Mucosa of descending colon (tissue), 3 donors: Measurements from ENCODE around the gene CNOT4. TPM values are rescaled to one million over a fixed set of nuclear protein-coding genes. Genes with fewer than 3 reads are reported as not detected.
"Not testable (repeated sequence)": the region's sequence is repeated elsewhere in the genome, so short reads cannot be mapped to it uniquely, and the experiment has no call there.

Experiments
- ATAC-seq: fragments of 200-7000 bp; cut with Tn5 transposase; one replicate; pipeline ENCODE4 v1.9.1; 2020; ENCODE audit warnings: mild to moderate bottlenecking, moderate library complexity
- DNase-seq, 3 donors: peaks; one replicate each; pipeline ENCODE4 v3.0.0-alpha.2; 2020
- H3K36me3 ChIP-seq: fragments of 200-600 bp; one replicate; pipeline ENCODE4 v1.8.0; 2021; ENCODE audit warnings: low read depth, mild to moderate bottlenecking
- H3K4me1 ChIP-seq: fragments of 200-600 bp; one replicate; pipeline ENCODE4 v1.8.0; 2021; ENCODE audit warnings: low read depth, mild to moderate bottlenecking
- H3K4me3 ChIP-seq: fragments of 200-600 bp; one replicate; pipeline ENCODE4 v1.8.0; 2021; ENCODE audit warnings: mild to moderate bottlenecking
- H3K9me3 ChIP-seq: fragments of 200-600 bp; one replicate; pipeline ENCODE4 v1.8.0; 2021; ENCODE audit warnings: mild to moderate bottlenecking
- CTCF ChIP-seq: fragments of 200-600 bp; IDR thresholded peaks from one replicate; pipeline ENCODE4 v1.8.0; 2022; ENCODE audit warnings: antibody characterized with exemption, mild to moderate bottlenecking
- intact Hi-C, 2 donors: fragments of 100-400 bp; cut with DNase I in 1 of 2; cut with micrococcal nuclease in 1 of 2; formaldehyde crosslinking; loops; one replicate each; pipeline versions ENCODE4 v1.11.0 to v1.11.1; 2022; cut with DNase I, micrococcal nuclease
- total RNA-seq, 3 donors: library from RNA; stranded (reverse); fragmentation: NEBNext Ultra II Directional in 2 of 3; extraction: Animal tissue kit (Norgen Biotek cat#: 25700) in 2 of 3; gene quantifications; one replicate each; pipeline versions ENCODE4 v1.2.1 to v1.2.4, GENCODE V29; 2021 to 2023
- donor health status: DM: no; HTN: no; CAD: no; lungs with moderate emphysema.
- donor health status: DM: no; HTN: no; CAD: no.
- donor health status: DM: no; HTN: yes; CAD: no.

The CNOT4 gene
- total RNA-seq, 3 donors from 2014 or later = 18.3 to 37.2 (median 22.1) TPM

DNA sequence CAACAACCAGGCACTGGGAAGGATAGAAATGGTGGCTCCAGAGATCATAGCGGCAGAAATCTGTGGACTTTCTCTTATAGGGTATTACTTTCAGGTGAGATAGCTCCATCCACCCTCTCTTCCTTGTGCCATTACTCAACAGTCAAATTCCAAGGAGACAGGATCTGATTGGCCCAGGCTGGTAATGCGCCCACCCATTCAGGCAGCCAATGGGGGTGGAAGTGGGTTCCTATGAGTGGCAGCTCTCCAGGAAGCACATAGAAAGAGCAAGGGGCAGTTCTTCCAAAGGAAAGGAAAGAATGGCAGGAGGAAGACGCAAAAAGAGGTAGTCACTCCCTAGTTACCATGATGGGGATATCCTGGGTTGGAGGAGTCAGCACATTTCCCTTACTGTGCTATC is 181.8 kb downstream of the CNOT4 start:
- no peaks in the 10 kb centered on the region for H3K4me1 ChIP-seq
- intact Hi-C loops = no loop called here
- H3K36me3 ChIP-seq = no peaks in the 10 kb centered on the region
- no peak for ATAC-seq
- H3K9me3 ChIP-seq = no peaks in the 10 kb centered on the region
- DNase-seq = no peak
- TF ChIP-seq CTCF = no peak
- no peak overlapping the region for H3K4me3 ChIP-seq

DNA sequence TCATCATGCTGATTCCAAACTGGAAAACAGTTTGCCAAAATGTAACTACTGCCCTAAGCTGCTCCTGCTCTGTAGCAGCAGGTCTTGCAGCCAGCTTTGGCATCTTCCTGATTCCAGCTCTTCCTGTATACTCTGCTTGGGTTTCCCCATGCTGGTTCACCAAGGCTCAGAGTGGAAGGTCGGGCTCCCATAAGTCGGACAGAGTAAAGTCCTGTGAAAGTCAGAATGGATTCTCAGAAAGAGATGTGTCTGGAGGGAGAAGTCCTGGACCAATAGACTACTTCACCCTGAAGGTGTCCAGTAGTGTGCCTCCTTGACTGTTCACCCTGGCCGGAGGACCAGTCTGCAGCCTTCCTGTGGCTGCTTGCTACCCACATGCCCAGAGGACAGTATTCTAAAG is 182.4 kb downstream of the CNOT4 start:
- ATAC-seq (no peak), DNase-seq (no peak)
- no peaks in the 10 kb centered on the region for H3K4me1 ChIP-seq
- H3K4me3 ChIP-seq = no peak overlapping the region
- no peaks in the 10 kb centered on the region for H3K9me3 ChIP-seq
- no peaks in the 10 kb centered on the region for H3K36me3 ChIP-seq
- intact Hi-C loops = no loop called here
- TF ChIP-seq CTCF = no peak

GRCh38 chr7:135326636-135327280 is 183.1 kb downstream of the CNOT4 start:
- H3K4me1 ChIP-seq = no peaks in the 10 kb centered on the region
- no peaks in the 10 kb centered on the region for H3K9me3 ChIP-seq
- no peak for TF ChIP-seq CTCF
- intact Hi-C loops = no loop called here
- H3K4me3 ChIP-seq = no peak overlapping the region
- H3K36me3 ChIP-seq = no peaks in the 10 kb centered on the region
- DNase-seq (no peak), ATAC-seq (no peak)

DNA sequence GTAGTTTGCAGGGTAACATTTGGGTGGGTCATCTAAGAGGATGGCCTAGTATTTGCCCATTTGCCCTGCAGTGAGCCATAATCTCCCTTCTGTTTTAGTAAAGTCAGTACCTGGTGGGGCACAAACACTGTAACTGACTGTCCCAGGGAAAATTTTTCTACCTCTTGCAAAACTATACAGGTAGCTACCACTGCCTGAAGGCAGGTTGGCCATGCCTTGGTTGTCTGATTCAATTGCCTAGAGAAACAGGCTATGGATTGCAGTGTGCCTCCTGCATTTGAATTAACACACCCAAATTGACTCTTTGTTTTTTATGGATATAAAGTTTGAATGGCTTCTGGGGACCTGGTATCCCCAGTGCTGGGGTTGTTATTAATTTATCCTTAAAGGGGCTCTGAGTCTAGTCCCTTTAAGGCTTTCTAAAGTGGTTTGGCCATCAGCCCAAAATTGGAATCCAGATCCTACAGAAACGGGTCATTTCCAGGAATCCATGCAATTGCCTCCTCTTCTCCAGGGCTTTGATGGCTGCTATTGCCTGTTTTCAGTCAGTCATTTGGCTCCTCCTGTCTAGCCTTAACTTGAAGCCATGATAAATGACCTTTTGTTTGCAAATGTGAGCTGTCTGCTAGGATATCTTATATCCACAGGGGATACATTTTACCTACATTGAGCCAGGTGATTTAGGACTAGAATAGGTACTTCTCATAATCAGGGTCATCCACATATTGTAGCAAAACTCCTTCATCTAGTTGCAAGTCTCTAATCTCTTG is 187.1 kb downstream of the CNOT4 start:
- DNase-seq = no peak
- no peak overlapping the region for H3K4me3 ChIP-seq
- no peak for TF ChIP-seq CTCF
- no peaks in the 10 kb centered on the region for H3K9me3 ChIP-seq
- H3K36me3 ChIP-seq = no peaks in the 10 kb centered on the region
- ATAC-seq = no peak
- intact Hi-C loops = no loop called here
- peaks cover under 1% of the 10 kb centered on the region for H3K4me1 ChIP-seq

DNA sequence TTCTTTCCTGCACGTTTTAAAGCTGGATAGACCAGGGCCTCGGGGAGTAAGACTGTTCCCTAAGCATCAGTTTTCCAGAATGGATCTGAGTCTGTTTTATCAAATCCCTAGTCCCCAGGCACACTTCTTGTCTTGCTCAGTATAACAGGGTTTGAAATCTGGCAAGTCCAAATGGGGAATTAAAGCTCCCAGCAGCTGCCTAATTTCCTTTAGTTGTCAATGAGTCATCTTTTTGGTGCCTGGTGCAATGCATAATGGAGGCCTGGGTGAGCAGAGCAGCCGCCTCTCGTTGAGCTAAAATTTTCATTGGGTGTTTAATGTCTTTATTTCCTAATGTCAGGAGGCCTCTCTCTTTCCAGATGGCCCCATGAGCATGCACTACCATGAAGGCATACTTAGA is 188.3 kb downstream of the CNOT4 start:
- peak; percentile 13 for ATAC-seq
- intact Hi-C loops = no loop called here
- Histone ChIP-seq H3K4me3 (no peak overlapping the region), H3K36me3 (no peaks in the 10 kb centered on the region), H3K9me3 (no peaks in the 10 kb centered on the region), H3K4me1 (peaks cover 5% of the 10 kb centered on the region)
- TF ChIP-seq CTCF = no peak
- no peak for DNase-seq

GRCh38 chr7:135320953-135321352 is 188.9 kb downstream of the CNOT4 start:
- H3K9me3 ChIP-seq, H3K4me3 ChIP-seq, DNase-seq, ATAC-seq, intact Hi-C loops, H3K36me3 ChIP-seq, H3K4me1 ChIP-seq: not testable (repeated sequence)
